Inflammatory macrophage treated with lipopolysaccharide for 1 hour (primary cell): Measurements from ENCODE around the gene TANGO6.

Source experiments
- DNase-seq, 2 donors: peaks; one replicate each; pipeline ENCODE4 v3.0.0-alpha.2; 2020 to 2022

The TANGO6 gene

DNA sequence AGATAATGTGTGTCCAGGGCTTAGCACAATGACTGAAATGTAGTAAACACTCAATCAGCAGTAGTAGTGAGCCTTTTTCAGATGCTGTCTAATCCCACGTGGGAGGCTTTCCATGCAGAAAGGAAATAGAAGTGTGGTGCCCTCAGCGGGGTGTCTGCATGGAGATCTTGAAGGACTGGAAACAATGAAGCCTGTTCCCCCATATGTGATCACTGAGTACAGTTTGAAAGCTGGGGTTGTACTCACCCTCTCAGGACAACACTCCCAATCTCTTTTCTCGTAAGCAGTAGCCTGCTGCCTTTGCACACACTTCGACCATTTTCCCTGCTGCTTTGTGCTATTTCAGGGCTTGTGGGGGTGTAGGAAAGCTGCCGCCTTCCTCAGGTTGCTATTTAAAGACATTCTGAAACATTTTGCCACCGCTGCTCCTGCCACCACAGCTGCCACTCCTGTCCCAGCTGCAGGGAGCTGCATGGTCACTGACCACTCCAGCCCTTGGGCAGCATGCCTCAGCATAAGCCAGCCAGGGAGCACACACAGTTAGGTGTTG is 221.5 kb downstream of the TANGO6 start:
- DNase-seq: no peak

DNA sequence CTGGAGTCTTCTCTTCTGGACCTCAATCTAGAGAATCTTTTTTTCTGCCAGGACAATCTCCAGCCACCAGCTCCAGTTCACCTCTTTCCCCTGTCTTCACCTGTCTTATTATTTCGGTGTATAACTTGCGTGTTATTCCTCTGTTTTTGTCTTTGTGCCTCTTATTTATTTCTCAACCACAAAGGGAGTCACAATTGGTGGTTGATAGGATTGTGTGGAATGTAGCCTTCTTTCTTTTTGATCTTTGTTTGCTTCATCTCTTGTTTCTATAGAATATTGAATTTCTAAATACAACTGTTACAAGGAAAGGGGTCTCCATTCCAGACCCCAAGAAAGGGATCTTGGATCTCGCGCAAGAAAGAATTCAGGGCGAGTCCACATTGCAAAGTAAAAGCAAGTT is 226.2 kb downstream of the TANGO6 start:
- no peak for DNase-seq

DNA sequence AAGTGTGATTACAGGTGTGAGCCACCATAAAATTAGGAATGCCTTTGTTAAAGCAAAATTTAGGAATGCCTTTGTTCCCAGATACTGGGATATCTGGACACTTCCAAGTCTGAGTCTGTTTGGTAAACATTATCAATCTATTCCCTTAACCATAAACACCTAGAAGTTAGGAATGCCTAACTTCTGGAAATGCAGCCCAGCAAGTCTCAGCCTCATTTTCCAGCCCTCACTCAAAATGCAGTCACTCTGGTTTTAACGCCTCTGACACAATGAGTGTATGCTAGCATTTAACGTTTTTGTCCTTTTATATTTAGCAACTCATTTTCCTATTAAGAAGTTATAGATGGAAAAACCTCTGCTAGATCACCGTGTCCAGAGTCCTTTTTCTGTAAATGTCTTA is 227.7 kb downstream of the TANGO6 start:
- DNase-seq: no peak

DNA sequence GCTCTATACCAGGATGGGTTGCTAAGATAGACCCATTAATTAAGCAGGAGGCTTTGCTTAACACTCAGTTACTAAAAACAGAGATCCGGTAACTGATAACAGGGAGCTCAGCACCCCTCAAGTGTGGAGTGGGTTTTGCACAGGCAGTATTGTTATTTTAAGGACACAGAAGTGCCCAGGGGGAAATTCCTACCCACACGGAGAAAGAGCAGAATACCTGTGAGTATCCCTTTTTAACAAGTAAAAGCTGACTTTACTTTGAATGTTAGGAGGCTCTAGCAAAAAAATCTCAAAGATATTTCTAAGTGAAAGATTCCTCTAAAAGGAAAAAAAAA is 229.3 kb downstream of the TANGO6 start:
- DNase-seq: no peak

DNA sequence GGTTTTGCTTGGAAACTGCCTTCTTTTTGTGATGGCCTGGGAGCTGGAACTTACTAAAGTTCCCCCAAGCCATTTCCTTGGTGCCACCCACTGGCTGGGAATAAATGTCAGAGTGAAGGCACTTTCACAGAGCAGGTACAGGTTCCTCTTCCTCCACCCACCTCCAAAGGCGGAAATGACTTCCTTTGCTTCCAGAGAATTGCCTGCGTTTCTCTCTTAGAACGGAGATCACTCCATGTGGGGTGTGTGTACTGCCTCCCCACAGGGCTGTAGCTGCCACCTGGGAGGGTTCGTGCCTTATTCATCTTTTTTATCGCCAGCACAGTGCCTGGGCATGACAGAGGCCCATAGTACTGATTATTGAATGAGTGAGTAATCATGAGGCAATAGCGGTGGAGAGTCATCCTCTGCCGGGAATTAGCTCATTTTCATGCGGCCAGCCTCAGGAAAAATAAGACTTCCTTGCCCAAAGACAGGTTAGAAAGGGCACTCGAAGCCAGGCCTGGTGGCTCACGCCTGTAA is 229.9 kb downstream of the TANGO6 start:
- no peak for DNase-seq

DNA sequence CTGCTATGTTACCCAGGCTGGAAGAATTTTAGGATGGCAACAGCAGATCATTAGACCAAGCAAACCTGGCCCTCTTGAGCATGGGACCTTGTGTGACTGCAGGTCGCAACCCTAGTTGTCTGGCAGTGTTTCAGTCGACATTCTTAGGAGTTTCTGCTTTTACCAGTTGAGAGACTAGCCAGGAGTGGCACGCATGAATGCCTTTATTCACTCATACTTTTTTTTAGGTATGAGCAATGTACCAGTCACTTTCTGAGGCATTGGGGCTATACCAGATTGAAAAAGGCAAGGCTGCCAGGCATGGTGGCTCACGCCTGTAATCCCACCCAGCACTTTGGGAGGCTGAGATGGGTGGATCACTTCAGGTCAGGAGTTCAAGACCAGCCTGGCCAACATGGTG is 233.9 kb downstream of the TANGO6 start:
- no peak for DNase-seq

DNA sequence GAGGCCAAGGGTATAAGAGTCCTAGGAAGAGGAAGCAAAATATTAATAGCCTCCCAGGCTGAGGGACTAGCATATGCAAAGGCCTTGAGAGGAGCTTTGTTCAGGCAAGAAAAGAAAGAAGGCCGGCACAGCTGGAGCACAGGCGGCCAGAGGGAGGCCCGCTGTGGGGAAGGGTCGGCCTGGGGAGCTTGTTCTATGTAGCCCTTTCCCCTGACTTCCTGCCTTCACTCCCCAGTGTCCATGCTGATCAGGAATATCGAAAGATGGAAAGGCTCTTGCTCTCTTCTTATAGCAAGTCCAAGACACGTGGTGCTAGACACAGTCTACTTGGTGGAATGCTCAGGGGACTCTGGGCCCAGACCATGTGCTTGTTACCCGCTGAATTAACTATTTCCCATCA is 234.7 kb downstream of the TANGO6 start:
- DNase-seq: no peak

DNA sequence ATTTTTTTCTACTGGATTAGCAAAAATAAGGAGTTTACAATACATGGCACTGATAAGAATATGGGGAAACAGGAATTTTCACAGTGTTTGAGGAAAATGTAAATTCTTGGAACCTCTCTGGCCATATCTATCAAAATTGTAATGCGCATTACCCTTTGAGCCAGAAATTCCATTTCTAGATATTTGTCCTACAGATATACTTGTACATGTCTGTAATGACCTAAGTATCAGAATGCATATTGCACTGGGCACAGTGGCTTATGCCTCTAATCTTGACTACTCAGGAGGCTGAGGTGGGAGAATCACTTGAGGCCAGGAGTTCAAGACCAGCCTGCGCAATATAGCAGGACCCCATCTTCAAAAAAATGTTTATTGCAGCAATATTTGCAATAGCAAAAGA is 236.4 kb downstream of the TANGO6 start:
- no peak for DNase-seq

DNA sequence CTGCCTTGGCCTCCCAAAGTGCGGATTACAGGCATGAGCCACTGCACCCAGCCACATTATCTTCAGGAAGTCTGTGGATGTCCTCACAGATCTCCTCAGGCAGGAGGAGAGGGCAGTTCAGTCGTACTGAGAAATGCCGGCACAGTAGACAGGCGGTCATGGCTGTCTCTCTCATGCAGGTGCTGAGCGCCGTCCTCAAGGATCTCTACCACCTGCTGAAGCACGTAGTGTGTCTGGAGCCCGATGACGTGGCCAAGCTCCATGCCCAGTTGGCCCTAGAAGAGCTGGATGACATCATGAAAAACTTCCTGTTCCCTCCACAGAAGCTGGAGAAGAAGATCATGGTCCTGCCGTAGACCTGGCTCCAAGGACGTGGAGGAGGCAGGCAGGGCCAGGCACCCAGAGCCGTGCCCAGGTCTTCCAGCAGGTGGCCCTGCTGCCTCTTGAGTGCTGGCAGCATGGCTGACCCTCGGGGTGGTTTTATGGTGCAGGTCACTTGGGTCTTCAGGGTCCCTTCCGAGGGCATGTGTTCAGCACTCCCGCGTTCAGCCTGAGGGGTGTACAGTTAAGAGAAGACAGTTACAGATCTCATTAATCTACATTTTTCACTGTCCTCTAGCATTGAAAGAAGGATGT is 240.1 kb downstream of the TANGO6 start:
- DNase-seq: no peak

DNA sequence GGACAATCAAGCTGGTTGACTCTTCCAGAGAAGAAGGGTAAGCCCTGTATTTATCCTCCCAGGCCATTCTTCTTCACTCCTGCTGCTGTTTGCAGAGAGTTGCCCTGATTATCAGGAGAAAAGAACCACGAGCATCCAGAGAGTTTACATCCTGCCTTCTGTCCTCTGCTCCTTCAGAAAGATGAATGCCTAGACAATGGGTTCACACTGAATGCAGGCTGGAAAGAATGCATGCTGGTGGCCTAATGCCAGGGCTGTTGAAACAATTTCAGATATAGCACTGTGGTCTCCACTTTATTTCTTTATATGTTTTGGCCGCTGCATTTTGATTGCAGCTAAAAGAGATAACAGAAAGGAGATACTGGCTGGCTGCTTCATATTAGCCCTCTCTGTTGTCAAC is 241.0 kb downstream of the TANGO6 start:
- no peak for DNase-seq

DNA sequence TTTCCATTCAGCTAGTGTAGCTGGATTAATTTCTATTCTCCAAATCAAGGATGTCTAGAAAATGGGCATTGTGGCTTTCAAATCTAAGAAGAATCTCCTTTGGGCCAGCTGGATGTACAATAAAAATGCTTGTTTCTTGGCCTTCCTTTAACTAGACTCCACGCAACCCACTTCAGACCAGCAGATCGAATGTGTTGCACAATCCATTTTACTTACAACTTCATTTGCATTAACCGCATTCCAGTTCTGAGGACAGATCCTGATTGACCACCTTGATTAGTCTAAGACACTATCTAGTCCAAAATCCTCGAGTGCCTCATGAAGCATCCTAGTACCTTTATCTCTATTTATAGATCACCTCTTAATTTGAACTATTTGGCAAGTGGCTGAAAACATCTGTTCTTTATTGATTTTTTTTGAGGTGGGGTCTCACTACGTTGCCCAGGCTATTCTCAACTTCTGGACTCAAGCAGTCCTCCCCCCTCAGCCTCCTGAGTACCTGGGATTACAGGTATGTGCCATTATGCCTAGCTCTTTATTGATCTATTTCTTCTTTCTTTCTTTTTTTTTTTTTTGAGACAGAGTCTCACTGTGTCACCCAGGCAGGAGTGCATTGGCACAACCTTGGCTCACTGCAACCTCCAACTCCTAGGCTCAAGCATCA is 241.8 kb downstream of the TANGO6 start:
- DNase-seq: no peak

DNA sequence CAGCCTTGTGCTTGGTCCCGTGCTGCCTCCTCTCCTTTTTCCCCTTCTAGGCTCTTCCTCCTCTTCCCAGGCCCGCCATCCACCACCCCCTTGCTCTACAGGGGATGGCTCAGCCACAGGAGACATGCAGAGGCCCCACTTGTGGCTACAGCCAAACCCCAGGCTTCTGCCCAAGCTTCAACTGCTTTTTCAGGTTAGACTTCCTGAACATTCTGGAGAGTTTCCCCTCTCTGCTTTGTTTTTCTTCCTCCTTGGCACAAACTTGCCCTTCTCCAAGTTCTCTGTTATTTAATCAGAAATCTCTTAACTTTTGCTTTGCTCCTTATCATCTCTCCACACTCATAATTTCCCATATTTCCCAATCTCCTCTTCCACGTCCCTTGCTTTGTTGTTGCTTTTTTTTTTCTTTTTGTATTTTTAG is 243.8 kb downstream of the TANGO6 start:
- no peak for DNase-seq

DNA sequence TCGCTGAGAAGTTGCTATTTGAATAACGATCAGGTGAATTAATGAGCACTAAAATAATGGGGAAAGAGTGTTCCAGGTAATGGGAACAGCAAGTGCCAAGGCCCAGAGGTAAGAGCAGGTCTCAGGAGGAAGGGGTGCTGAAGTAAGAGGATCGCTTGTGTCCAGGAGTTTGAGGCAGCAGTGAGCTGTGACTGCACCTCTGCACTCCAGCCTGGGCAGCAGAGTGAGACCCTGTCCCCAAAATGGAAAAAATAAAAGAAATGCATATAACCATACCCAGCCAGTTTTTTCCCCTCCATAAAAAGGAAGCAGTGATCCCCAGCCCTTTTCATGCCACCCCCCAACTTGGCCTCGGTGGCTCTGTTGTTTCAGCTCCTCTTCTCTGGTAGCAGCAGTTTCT is 245.4 kb downstream of the TANGO6 start:
- DNase-seq: no peak

DNA sequence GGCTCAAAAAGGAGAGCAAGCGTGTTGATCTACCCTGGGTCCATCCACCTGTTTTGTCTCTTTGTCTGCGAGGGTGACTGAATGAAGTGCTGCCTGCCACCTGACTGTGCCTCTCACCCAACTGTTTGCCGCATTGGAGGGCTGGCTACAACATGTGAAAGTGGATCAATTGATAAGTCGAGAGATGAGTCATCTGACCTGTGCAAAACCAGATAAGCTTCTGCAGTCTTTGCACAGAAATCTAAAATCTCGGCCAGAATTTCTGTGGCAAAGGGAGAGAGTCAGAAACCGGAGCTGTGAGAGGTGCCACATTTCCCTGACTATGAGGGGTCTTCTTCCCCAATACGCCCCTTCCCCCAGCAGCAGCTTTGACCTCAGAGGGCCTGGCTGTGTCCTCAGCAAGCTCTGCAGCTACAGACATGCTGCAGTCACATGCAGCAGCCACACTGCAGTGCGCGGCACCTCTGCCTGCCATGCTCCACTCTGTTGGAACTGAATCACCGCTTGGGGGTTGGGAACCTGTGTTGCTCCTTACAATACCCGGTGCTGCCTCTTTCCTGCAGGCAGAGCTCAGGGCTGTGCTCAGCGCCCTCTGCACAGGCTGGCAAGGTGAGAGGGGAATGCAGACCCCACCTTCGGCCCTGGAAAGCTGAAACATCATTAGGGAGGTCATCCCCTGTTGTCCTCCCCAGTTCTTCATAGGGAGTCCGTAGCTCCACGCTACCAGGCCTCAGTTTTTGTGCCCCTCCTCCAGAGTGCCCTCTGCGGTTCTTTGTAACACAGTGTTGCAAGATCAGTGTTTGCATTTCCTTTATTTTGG is 246.0 kb downstream of the TANGO6 start:
- DNase-seq: no peak

DNA sequence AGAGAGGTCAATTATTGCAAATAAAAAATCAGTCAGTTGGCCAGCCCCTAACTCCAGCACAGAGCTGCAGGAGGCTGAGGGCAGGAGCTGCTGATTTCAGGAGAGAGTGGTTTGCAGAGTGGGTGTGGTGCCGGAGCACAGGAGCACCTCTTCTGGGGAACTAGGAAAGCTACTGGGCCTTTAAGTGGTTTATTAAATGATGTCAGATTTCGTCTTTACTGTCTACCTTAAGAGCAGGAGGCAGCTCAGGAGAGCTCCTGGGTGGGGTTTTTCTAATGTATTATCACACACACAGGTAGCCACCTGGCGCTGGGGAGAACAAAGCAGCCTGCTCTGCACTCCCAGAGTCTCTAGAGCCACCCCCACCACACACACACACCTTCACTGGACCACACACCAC is 250.6 kb downstream of the TANGO6 start:
- DNase-seq: no peak

DNA sequence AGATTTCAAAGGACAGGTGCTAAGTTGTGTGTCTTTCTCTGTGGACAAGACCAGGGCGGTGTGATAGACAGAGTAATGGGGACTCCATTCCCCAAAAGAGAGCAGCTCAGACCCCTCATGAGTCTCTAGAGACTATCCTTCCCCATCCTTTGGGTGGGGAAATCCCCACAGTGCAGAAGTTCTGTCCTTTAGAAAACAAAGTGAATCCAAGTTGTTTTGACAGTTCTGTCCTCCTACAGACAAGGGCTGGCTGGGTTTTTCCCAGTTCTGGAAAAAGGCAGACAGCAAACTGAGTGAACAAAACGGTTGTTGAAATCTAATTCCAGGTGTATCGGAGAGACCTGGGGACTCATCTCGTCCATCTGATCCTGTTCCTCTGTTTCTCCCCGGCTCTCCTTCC is 251.2 kb downstream of the TANGO6 start:
- peak; percentile 50 to 69 for DNase-seq

DNA sequence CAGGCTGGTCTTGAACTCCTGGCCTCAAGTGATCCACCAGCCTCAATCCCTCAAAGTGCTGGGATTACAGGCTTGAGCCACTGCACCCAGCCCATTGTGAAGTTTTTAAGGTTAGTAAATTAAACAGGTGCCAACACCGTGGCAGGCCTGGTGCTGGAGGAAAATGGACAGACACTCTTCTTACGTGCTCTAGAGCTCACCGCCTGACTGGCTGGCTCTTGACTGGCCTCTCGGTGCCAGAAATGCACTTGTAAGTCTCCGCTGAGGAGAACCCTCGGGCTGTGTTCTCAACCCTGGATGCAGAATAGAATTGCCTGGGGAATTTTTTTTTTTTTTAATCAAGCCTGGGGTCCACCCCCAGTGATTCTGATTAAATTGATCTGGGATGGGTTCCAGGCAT is 251.9 kb downstream of the TANGO6 start:
- DNase-seq: no peak

DNA sequence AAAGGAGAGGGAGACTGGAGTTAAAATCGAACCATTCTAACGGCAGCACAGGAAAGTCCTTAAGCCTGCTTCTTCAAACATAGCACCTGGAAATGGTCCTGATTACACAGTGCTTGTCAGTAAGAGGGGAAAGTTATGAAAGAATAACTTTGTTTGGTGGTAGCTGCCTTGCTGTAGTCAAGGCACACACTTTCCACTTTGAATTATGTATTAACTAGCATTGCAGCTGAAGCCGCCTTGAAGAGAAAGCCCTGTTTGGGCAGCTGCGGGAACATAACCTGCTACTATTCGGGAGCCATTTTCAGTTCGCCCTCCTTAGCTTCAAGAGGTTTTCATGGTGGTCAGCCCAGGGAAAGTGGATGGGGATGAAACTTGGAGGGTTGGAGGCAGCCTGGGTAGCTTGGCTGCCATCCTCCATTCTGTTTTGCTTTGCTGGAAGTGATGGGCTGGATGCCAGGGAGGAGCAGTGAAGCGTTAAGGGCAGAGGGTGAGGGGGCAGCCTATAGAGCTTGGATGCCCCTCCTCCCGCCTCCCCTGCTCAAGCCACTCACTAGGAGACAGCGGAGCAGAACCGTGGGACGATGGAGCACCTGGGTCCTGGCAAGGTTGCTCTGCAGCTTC is 256.9 kb downstream of the TANGO6 start:
- no peak for DNase-seq

DNA sequence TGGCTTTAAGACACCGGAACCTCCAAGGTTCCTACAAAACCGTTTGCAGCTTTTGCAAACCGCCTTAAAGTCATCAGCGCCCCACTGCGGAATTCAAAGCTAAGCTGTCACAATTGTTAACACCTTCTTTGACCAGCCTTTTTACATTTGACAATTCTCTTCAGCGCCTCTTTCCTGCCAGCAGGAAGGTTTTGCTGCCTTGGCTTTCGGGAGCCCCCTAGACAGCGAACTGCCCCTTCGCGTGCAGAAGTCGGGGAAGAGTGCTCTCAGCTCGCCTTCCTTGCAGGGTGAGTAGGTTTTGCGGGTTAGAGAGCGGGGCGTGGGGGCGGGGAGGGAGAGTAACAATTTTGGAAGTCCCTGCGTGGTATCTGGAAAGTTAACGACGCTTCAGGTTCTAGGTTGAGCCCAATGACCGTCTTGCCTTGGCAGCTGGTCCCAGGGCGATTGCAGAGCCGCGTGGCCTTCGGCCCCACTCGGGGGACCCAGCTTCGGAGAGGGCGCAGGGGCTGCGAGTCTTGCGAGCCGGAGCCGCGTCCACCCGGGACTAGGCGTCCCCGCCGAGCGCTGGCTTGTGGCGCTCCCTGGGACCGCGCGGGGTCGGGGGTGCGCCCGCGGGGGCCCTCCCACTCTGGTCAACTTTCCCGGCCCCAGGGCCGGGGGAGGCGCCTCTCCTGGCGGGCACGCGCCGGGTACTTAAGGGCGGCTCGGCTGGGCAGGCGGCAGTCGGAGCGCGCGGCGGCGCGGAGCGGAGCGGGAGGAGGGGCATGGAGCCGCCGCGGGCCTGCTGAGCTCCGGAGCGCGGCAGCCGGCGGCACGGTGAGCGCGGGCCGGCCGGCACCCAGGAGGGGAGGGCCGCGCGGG is 262.4 kb downstream of the TANGO6 start, which contains the start of gene HAS3:
Gene HAS3 (plus strand): TSS at position 153 of the 861 bp plus-strand sequence. CDS start 3,743 bp downstream, outside the sequence.
- peak; percentile 28 for DNase-seq

DNA sequence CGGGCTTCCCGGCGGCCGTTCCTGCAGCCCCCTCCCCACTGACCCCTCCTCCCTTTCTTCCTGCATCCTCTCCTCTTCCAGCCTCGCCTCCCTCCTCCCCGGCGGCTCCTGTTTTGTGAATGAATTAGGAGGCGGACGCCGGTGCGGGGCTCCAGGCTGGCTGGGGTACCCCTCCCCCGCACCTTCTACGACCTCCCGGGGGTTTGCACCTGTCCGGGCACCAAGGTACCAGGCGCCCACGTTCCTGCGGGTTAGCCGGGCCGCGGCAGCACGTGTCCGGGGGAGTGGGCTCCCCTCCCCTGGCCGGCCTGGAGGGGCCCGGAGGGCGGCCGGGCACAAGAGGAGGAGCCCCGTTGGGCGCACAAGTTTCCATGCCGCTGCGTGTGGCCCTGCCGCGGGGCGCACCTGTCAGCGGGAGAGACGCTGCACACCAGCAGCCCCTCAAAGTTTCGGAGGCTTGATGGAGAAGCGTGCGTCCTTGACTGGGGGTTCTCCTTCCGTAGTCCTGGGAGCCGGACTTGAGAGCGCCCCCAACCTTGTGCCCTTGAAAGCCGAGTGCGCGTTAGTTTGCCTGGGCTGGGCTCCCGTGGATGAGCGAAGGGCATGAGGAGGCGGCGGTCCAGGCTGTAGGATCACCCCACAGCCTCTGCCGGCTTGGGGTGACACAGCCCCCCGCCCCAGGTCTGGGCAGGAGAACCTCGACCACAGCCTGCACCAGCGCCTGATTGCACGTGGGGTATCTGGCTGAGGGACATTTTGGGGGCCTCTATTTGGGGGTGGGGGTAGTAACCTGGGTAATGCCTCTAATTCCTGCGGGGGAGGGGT is 263.4 kb downstream of the TANGO6 start:
- DNase-seq: no peak

DNA sequence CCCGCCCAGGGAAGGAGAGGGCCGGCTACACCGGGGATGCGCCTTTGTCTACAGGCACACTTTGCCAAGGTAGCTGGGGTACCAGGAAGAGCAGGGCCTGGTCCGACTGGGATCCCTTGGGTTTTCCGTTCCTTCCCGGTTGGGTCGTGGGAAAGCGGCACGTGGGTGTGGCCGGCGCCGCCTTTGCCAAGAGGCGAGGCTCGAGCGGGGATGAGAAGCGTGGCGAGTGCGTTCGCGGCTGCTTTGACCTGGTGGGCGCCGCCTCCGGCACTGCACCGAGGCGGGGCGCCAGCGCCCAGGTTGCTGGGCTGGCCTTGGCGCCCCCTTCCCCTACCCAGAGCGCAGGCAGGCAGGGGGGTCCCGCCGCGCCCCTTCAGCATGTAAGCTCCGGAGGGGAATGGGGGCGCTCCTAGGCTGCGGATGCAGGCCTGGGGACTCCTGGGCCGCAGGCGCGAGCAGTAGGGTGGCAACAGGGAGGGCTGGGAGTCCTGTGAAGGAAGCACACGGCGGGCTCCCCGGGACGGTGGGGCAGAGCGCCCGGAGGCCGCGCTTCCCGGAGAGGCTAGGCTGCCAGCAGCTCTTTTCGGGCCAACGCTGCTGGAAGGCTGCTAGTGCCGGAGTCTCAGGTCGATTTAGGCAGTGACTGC is 264.1 kb downstream of the TANGO6 start:
- no peak for DNase-seq
